SK-N-SH treated with all-trans-retinoic acid at 6 μM for 48 hours (cell line): Measurements from ENCODE around the gene STARD3.

ENCODE experiments used
- ARNTL ChIP-seq: fragments of 450-650 bp; formaldehyde crosslinking; IDR thresholded peaks from 2 replicates; pipeline ENCODE4 v1.5.0; 2020; ENCODE audit warnings: low read depth, mild to moderate bottlenecking, moderate library complexity, borderline replicate concordance
- BACH2 ChIP-seq: fragments of 250-450 bp; sonication (Bioruptor Pico); IDR thresholded peaks from 2 replicates; pipeline ENCODE4 v1.9.0; 2021; ENCODE audit warnings: mild to moderate bottlenecking, borderline replicate concordance
- GLIS3 ChIP-seq: fragments of 250-450 bp; sonication (Bioruptor Pico); IDR thresholded peaks from 2 replicates; pipeline ENCODE4 v1.5.0; 2020; ENCODE audit warnings: mild to moderate bottlenecking, moderate library complexity
- RARB ChIP-seq: fragments of 250-450 bp; sonication (Bioruptor Pico); IDR thresholded peaks from 2 replicates; pipeline ENCODE4 v1.8.0; 2021; ENCODE audit warnings: mild to moderate bottlenecking, moderate library complexity
- ZC3H10 ChIP-seq: fragments of 250-450 bp; sonication (Bioruptor Pico); IDR thresholded peaks from 2 replicates; pipeline ENCODE4 v1.5.1; 2021; ENCODE audit warnings: mild to moderate bottlenecking, moderate library complexity
- ZFP3 ChIP-seq: fragments of 250-450 bp; sonication (Bioruptor Pico); IDR thresholded peaks from 2 replicates; pipeline ENCODE4 v1.5.0; 2020; ENCODE audit warnings: mild to moderate bottlenecking, moderate library complexity
- TF ChIP-seq, protein P1 (sequence below): fragments of 250-450 bp; sonication (Bioruptor Pico); IDR thresholded peaks from 2 replicates; pipeline ENCODE4 v1.5.1; 2020; ENCODE audit warnings: low read depth, mild to moderate bottlenecking, moderate library complexity
- TF ChIP-seq, protein P2 (sequence below): fragments of 250-450 bp; sonication (Bioruptor Pico); IDR thresholded peaks from 2 replicates; pipeline ENCODE4 v1.5.0; 2020; ENCODE audit warnings: mild to moderate bottlenecking, moderate library complexity
- TF ChIP-seq, protein P3 (sequence below): fragments of 250-450 bp; sonication (Bioruptor Pico); IDR thresholded peaks from 2 replicates; pipeline ENCODE4 v1.8.0; 2020; ENCODE audit warnings: mild to moderate bottlenecking, moderate library complexity, borderline replicate concordance
- TF ChIP-seq, protein P4 (sequence below): fragments of 250-450 bp; sonication (Bioruptor Pico); IDR thresholded peaks from 2 replicates; pipeline ENCODE4 v1.5.1; 2021; ENCODE audit warnings: mild to moderate bottlenecking, moderate library complexity

DNA sequence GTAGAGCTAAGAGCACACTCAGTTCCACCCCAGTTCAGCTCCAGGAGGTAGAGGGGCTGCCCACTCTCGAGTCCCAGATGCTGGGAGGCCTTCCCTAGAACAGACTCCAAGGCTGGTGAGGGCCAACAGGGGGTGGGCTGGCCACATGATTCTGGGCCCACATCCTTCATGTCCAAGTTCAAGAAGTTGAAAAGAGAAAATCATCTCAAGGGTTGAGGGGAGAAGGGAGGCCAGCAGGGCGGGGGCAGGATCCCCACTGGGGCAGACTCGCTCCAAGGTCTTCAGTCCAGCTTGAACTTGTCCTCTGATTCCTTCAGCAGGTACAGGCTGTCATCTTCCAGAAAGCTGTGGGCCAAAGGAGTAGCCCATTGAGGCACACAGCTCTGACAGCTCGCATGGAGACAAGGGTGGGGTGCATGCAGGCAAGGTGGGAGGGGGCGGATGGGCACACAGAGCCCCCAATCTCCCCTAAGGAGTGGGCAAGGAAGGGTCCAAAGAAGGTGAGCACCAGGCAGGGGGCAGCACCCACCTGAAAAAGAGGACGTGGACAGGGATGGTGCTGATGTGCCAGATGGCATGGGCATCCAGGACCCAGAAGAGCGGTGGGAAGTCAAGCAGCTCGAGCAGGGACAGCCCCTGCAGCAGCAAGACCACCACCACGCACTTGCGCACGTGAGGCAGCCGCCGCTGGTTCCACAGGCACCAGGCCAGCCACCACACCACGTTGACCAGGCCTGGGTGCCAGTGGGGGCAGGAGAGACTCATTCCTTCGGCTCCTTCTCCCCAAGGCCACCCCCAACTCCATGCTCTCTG lies 35.8 kb downstream of the STARD3 start:
- TF ChIP-seq, protein P1, sequence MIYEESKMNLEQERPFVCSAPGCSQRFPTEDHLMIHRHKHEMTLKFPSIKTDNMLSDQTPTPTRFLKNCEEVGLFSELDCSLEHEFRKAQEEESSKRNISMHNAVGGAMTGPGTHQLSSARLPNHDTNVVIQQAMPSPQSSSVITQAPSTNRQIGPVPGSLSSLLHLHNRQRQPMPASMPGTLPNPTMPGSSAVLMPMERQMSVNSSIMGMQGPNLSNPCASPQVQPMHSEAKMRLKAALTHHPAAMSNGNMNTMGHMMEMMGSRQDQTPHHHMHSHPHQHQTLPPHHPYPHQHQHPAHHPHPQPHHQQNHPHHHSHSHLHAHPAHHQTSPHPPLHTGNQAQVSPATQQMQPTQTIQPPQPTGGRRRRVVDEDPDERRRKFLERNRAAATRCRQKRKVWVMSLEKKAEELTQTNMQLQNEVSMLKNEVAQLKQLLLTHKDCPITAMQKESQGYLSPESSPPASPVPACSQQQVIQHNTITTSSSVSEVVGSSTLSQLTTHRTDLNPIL (CRISPR knock-in tag) = no peak
- no peak for TF ChIP-seq RARB
- TF ChIP-seq, protein P2, sequence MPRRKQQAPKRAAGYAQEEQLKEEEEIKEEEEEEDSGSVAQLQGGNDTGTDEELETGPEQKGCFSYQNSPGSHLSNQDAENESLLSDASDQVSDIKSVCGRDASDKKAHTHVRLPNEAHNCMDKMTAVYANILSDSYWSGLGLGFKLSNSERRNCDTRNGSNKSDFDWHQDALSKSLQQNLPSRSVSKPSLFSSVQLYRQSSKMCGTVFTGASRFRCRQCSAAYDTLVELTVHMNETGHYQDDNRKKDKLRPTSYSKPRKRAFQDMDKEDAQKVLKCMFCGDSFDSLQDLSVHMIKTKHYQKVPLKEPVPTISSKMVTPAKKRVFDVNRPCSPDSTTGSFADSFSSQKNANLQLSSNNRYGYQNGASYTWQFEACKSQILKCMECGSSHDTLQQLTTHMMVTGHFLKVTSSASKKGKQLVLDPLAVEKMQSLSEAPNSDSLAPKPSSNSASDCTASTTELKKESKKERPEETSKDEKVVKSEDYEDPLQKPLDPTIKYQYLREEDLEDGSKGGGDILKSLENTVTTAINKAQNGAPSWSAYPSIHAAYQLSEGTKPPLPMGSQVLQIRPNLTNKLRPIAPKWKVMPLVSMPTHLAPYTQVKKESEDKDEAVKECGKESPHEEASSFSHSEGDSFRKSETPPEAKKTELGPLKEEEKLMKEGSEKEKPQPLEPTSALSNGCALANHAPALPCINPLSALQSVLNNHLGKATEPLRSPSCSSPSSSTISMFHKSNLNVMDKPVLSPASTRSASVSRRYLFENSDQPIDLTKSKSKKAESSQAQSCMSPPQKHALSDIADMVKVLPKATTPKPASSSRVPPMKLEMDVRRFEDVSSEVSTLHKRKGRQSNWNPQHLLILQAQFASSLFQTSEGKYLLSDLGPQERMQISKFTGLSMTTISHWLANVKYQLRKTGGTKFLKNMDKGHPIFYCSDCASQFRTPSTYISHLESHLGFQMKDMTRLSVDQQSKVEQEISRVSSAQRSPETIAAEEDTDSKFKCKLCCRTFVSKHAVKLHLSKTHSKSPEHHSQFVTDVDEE (CRISPR knock-in tag) = no peak
- no peak for TF ChIP-seq ZFP3 (CRISPR knock-in tag)
- TF ChIP-seq ZC3H10 (CRISPR knock-in tag) = no peak
- TF ChIP-seq ARNTL (CRISPR knock-in tag) = no peak
- TF ChIP-seq, protein P3, sequence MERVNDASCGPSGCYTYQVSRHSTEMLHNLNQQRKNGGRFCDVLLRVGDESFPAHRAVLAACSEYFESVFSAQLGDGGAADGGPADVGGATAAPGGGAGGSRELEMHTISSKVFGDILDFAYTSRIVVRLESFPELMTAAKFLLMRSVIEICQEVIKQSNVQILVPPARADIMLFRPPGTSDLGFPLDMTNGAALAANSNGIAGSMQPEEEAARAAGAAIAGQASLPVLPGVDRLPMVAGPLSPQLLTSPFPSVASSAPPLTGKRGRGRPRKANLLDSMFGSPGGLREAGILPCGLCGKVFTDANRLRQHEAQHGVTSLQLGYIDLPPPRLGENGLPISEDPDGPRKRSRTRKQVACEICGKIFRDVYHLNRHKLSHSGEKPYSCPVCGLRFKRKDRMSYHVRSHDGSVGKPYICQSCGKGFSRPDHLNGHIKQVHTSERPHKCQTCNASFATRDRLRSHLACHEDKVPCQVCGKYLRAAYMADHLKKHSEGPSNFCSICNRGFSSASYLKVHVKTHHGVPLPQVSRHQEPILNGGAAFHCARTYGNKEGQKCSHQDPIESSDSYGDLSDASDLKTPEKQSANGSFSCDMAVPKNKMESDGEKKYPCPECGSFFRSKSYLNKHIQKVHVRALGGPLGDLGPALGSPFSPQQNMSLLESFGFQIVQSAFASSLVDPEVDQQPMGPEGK (CRISPR knock-in tag) = no peak
- TF ChIP-seq, protein P4, sequence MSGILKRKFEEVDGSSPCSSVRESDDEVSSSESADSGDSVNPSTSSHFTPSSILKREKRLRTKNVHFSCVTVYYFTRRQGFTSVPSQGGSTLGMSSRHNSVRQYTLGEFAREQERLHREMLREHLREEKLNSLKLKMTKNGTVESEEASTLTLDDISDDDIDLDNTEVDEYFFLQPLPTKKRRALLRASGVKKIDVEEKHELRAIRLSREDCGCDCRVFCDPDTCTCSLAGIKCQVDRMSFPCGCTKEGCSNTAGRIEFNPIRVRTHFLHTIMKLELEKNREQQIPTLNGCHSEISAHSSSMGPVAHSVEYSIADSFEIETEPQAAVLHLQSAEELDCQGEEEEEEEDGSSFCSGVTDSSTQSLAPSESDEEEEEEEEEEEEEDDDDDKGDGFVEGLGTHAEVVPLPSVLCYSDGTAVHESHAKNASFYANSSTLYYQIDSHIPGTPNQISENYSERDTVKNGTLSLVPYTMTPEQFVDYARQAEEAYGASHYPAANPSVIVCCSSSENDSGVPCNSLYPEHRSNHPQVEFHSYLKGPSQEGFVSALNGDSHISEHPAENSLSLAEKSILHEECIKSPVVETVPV (CRISPR knock-in tag) = no peak
- TF ChIP-seq BACH2 = no peak
- TF ChIP-seq GLIS3 (CRISPR knock-in tag) = no peak
